ENCODE data around the gene POLQ. TPM values are rescaled to one million over a fixed set of nuclear protein-coding genes. Genes with fewer than 3 reads are reported as not detected.

POLQ gene
- total RNA-seq, result 1.4 and 5.5 TPM in 2 replicates

DNA sequence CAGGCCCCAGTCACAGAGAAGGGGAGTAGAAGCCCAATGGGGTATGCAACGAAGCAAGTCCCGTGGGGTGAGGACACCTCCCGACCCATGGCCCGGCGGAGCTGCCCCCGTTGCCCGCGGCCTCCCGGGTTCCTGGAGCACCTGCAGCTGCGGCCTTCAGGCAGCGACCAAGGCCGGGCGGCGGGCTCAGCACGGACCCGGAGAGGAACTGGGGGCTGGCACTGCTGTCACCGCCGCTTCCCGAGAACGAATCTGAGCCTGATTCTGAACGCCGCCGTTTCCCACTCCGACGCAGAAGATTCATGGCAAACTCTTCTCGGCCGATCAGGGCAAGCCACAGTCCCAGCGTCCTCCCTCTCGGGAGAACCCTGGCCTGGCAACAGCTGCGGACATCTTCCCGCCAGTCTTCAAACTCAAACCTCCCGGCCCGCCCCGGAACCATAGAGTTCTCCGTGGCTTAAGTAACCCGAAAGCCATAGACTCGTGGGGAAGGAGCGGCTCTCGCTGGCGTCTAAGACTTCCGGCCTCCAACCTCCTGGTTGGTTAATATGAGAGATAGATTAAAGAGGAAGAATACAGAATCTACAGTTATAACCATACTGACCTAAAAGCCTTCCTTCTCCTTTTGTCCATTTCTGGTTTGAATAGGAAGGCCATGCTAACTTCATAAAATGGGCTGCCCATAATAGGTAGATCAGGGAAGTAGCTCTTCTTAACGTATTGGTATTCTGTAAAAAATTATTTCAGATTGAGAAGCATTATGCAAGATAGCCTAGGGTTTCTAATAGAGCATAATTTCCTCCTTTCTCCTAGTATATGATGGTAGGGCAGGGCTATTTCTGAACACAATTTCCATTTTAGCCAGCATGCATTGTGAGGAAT lies at the start of gene POLQ:
Gene POLQ (minus strand): TSS at position 415 of the 882 bp plus-strand sequence. CDS start 111 bp downstream, at position 304.

GRCh38 chr3:121592856-121593702 lies 47.3 kb upstream of the POLQ start, which contains the start of gene FBXO40:
Gene FBXO40, plus strand, starts transcription at chr3:121593379. Its CDS starts 27,197 bp downstream, at chr3:121620576.

GRCh38 chr3:121567649-121568048 lies 21.9 kb upstream of the POLQ start, which contains the start of gene ARGFX:
Gene ARGFX, plus strand, starts transcription at chr3:121567949. Its CDS starts 2,765 bp downstream, at chr3:121570714.

Other genes with a start within 250 kb of the POLQ start
- gene ARGFX, start 22.0 kb upstream of the POLQ start, total RNA-seq, result not detected in 2 replicates
- gene FBXO40, start 47.4 kb upstream of the POLQ start, total RNA-seq, result not detected in 2 replicates
- 1.4 and 1.9 TPM in 2 replicates for gene HCLS1, start 114.9 kb upstream of the POLQ start, total RNA-seq
- 31.3 and 36.9 TPM in 2 replicates for gene GOLGB1, start 203.8 kb upstream of the POLQ start, total RNA-seq